ENCODE measurements around the gene ACTN4. TPM values are rescaled to one million over a fixed set of nuclear protein-coding genes. Genes with fewer than 3 reads are reported as not detected.
"Not testable (repeated sequence)": the region's sequence is repeated elsewhere in the genome, so short reads cannot be mapped to it uniquely, and the experiment has no call there.

ACTN4 gene
- total RNA-seq, 1 donor from 2014 or later, result 431 TPM

- DNase-seq (ENCODE audit: low spot score), result no peak
Measured at GRCh38 chr19:38735257-38735686, 87.8 kb downstream of the ACTN4 start.

GRCh38 chr19:38736036-38736412 is 88.6 kb downstream of the ACTN4 start:
- no peak for DNase-seq (ENCODE audit: low spot score)

- DNase-seq (ENCODE audit: low spot score), result no peak
Measured at GRCh38 chr19:38736413-38737280, 89.2 kb downstream of the ACTN4 start.

- DNase-seq (ENCODE audit: low spot score), result no peak
Measured at GRCh38 chr19:38737281-38737865, 89.9 kb downstream of the ACTN4 start.

GRCh38 chr19:38737921-38738737 is 90.7 kb downstream of the ACTN4 start:
- DNase-seq (ENCODE audit: low spot score), result no peak

- no peak for DNase-seq (ENCODE audit: low spot score)
Measured at GRCh38 chr19:38739440-38740256, 92.2 kb downstream of the ACTN4 start.

GRCh38 chr19:38740257-38740592 is 92.8 kb downstream of the ACTN4 start:
- DNase-seq (ENCODE audit: low spot score), result no peak

- no peak for DNase-seq (ENCODE audit: low spot score)
Measured at GRCh38 chr19:38740932-38741331, 93.5 kb downstream of the ACTN4 start.

- no peak for DNase-seq (ENCODE audit: low spot score)
Measured at GRCh38 chr19:38741670-38742069, 94.2 kb downstream of the ACTN4 start.

- DNase-seq (ENCODE audit: low spot score), result no peak
Measured at GRCh38 chr19:38742296-38742695, 94.8 kb downstream of the ACTN4 start.

- DNase-seq (ENCODE audit: low spot score), result no peak
Measured at GRCh38 chr19:38742906-38743305, 95.5 kb downstream of the ACTN4 start.

GRCh38 chr19:38743394-38744297 is 96.2 kb downstream of the ACTN4 start:
- DNase-seq (ENCODE audit: low spot score), result no peak

GRCh38 chr19:38744298-38744681 is 96.8 kb downstream of the ACTN4 start, which contains the start of gene CAPN12:
Gene CAPN12, minus strand, starts transcription at chr19:38744474. Its CDS starts 309 bp downstream, at chr19:38744165.
- no peak for DNase-seq (ENCODE audit: low spot score)

GRCh38 chr19:38744874-38745273 is 97.4 kb downstream of the ACTN4 start:
- no peak for DNase-seq (ENCODE audit: low spot score)

GRCh38 chr19:38745316-38745715 is 97.9 kb downstream of the ACTN4 start:
- DNase-seq (ENCODE audit: low spot score), result no peak

- not testable (repeated sequence) for DNase-seq (ENCODE audit: low spot score)
Measured at GRCh38 chr19:38753783-38754182, 106.3 kb downstream of the ACTN4 start.

- DNase-seq (ENCODE audit: low spot score), result not testable (repeated sequence)
Measured at GRCh38 chr19:38754196-38754595, 106.7 kb downstream of the ACTN4 start.

GRCh38 chr19:38759590-38760003 is 112.1 kb downstream of the ACTN4 start:
- no peak for DNase-seq (ENCODE audit: low spot score)

GRCh38 chr19:38760805-38761517 is 113.5 kb downstream of the ACTN4 start:
- DNase-seq (ENCODE audit: low spot score), result not testable (repeated sequence)
